ENCODE data around the gene BSG.

- TF ChIP-seq, protein P1, sequence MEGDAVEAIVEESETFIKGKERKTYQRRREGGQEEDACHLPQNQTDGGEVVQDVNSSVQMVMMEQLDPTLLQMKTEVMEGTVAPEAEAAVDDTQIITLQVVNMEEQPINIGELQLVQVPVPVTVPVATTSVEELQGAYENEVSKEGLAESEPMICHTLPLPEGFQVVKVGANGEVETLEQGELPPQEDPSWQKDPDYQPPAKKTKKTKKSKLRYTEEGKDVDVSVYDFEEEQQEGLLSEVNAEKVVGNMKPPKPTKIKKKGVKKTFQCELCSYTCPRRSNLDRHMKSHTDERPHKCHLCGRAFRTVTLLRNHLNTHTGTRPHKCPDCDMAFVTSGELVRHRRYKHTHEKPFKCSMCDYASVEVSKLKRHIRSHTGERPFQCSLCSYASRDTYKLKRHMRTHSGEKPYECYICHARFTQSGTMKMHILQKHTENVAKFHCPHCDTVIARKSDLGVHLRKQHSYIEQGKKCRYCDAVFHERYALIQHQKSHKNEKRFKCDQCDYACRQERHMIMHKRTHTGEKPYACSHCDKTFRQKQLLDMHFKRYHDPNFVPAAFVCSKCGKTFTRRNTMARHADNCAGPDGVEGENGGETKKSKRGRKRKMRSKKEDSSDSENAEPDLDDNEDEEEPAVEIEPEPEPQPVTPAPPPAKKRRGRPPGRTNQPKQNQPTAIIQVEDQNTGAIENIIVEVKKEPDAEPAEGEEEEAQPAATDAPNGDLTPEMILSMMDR (IDR thresholded peaks at IDR 0.05) = peak; percentile 68; the same call in 1 of the 2 replicates
- TF ChIP-seq REST (IDR thresholded peaks at IDR 0.05; ENCODE audit: insufficient read depth in 1 of 2, low read depth in 2 of 2, low read length in 1 of 2) (no peak), POLR2AphosphoS5 (IDR thresholded peaks at IDR 0.05; ENCODE audit: low read depth, low read length) (no peak)
Observed at GRCh38 chr19:628168-628567, 55.8 kb downstream of the BSG start.
